ENCODE data around the gene SH2D4B.

- no peak for TF ChIP-seq SPI1 (IDR thresholded peaks at IDR 0.05; ENCODE audit: borderline replicate concordance, low read depth)
- TF ChIP-seq, protein P1, sequence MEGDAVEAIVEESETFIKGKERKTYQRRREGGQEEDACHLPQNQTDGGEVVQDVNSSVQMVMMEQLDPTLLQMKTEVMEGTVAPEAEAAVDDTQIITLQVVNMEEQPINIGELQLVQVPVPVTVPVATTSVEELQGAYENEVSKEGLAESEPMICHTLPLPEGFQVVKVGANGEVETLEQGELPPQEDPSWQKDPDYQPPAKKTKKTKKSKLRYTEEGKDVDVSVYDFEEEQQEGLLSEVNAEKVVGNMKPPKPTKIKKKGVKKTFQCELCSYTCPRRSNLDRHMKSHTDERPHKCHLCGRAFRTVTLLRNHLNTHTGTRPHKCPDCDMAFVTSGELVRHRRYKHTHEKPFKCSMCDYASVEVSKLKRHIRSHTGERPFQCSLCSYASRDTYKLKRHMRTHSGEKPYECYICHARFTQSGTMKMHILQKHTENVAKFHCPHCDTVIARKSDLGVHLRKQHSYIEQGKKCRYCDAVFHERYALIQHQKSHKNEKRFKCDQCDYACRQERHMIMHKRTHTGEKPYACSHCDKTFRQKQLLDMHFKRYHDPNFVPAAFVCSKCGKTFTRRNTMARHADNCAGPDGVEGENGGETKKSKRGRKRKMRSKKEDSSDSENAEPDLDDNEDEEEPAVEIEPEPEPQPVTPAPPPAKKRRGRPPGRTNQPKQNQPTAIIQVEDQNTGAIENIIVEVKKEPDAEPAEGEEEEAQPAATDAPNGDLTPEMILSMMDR (IDR thresholded peaks at IDR 0.05; ENCODE audit: insufficient read depth, low read length): no peak
- no peak for TF ChIP-seq GABPA (IDR thresholded peaks at IDR 0.05; ENCODE audit: low read depth)
- TF ChIP-seq POLR2AphosphoS5 (IDR thresholded peaks at IDR 0.05; ENCODE audit: low read depth): no peak
- no peak for TF ChIP-seq REST (IDR thresholded peaks at IDR 0.05; ENCODE audit: insufficient replicate concordance, low read depth)
These were observed 44.7 kb upstream of the SH2D4B start for GRCh38 chr10:80492848-80493521.

Measured in HL-60 (cell line).